OCI-LY3 (cell line): ENCODE data around the gene CAMTA1.

ENCODE experiments used
- H2AFZ ChIP-seq: fragments of 200-600, 300-600 bp; shearing (Covaris generic); 2 replicates; pipeline ENCODE4 v1.6.0; 2014; ENCODE audit warnings: antibody characterized with exemption, low read depth, low read length
- H3K27ac ChIP-seq: fragments of 200-600, 300-600 bp; sonication (generic); 2 replicates; pipeline ENCODE4 v1.5.1; 2014; ENCODE audit warnings: mild to moderate bottlenecking, low read length, moderate library complexity, mixed read lengths
- H3K27me3 ChIP-seq: fragments of 200-600, 300-600 bp; sonication (generic); 2 replicates; pipeline ENCODE4 v1.6.1; 2014; ENCODE audit warnings: low read depth, low read length, mixed read lengths
- H3K36me3 ChIP-seq: fragments of 200-600, 300-600 bp; sonication (generic); replicated peaks from 2 replicates; pipeline ENCODE3; 2014; ENCODE audit warnings: low read depth, low read length, mixed read lengths
- H3K4me1 ChIP-seq: fragments of 300-600, 200-600 bp; sonication (generic); 2 replicates; pipeline ENCODE4 v1.6.1; 2014; ENCODE audit warnings: low read length, mixed read lengths
- H3K4me2 ChIP-seq: fragments of 200-600, 300-600 bp; sonication (generic); 2 replicates; pipeline ENCODE4 v1.6.1; 2014; ENCODE audit warnings: low read length, mixed read lengths
- H3K4me3 ChIP-seq: fragments of 300-600, 200-600 bp; sonication (generic); 2 replicates; pipeline ENCODE4 v1.5.1; 2014; ENCODE audit warnings: antibody characterized with exemption, mild to moderate bottlenecking, low read length, moderate library complexity
- H3K79me2 ChIP-seq: fragments of 300-600, 200-600 bp; shearing (Covaris generic); 2 replicates; pipeline ENCODE4 v1.6.1; 2014; ENCODE audit warnings: mild to moderate bottlenecking, low read length, mixed read lengths
- H3K9ac ChIP-seq: fragments of 300-600, 200-600 bp; shearing (Covaris generic); 2 replicates; pipeline ENCODE4 v1.6.0; 2014; ENCODE audit warnings: mild to moderate bottlenecking, low read length, moderate library complexity
- H3K9me3 ChIP-seq: fragments of 200-600, 300-600 bp; shearing (Covaris generic); 2 replicates; pipeline ENCODE4 v1.6.1; 2014; ENCODE audit warnings: low read length, mixed read lengths; ENCODE audit not compliant: insufficient read depth
- H4K20me1 ChIP-seq: fragments of 200-600, 300-600 bp; sonication (generic); 2 replicates; pipeline ENCODE4 v1.6.1; 2016; ENCODE audit warnings: low read length, mixed read lengths; ENCODE audit not compliant: insufficient read depth
- EZH2phosphoT487 ChIP-seq: fragments of 200-600 bp; shearing (Covaris generic); IDR thresholded peaks from 2 replicates; pipeline ENCODE4 v1.6.1; 2018; ENCODE audit warnings: antibody characterized with exemption, mixed run types, low read depth
- TF ChIP-seq, protein P1 (sequence below): fragments of 200-600, 300-600 bp; sonication (generic); IDR thresholded peaks from 2 replicates; pipeline ENCODE4 v1.5.1; 2014; ENCODE audit warnings: antibody characterized with exemption, low read length, low read depth

Gene CAMTA1

DNA sequence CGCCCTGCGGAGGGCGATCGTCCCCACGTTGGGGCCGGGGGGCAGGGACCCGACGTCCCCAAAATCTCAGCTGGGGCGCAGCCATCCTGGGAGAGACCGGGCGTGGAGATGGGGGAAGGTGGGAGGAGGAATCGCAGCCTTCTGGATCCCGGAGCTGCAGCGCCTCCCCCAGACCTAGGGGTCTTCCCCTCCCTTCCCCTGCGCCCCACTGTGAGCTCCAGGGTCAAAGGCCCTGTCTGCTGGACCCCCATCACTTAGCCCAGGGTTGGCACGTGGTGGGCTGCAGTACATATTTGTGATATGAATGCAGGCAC lies 895.7 kb downstream of the CAMTA1 start:
- Histone ChIP-seq H3K4me1 (no peaks in the 10 kb centered on the region), H3K9ac (no peak overlapping the region), H3K36me3 (no peaks in the 10 kb centered on the region), H3K79me2 (no peaks in the 10 kb centered on the region), H3K4me2 (no peak overlapping the region), H3K4me3 (no peak overlapping the region), H2AFZ (no peak overlapping the region), H3K27me3 (no peaks in the 10 kb centered on the region), H3K27ac (no peak overlapping the region), H4K20me1 (no peaks in the 10 kb centered on the region), H3K9me3 (no peaks in the 10 kb centered on the region)
- no peak for TF ChIP-seq EZH2phosphoT487
- TF ChIP-seq, protein P1, sequence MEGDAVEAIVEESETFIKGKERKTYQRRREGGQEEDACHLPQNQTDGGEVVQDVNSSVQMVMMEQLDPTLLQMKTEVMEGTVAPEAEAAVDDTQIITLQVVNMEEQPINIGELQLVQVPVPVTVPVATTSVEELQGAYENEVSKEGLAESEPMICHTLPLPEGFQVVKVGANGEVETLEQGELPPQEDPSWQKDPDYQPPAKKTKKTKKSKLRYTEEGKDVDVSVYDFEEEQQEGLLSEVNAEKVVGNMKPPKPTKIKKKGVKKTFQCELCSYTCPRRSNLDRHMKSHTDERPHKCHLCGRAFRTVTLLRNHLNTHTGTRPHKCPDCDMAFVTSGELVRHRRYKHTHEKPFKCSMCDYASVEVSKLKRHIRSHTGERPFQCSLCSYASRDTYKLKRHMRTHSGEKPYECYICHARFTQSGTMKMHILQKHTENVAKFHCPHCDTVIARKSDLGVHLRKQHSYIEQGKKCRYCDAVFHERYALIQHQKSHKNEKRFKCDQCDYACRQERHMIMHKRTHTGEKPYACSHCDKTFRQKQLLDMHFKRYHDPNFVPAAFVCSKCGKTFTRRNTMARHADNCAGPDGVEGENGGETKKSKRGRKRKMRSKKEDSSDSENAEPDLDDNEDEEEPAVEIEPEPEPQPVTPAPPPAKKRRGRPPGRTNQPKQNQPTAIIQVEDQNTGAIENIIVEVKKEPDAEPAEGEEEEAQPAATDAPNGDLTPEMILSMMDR = no peak

- Histone ChIP-seq H3K27ac (no peak overlapping the region), H3K79me2 (no peaks in the 10 kb centered on the region), H4K20me1 (no peaks in the 10 kb centered on the region), H3K9ac (no peak overlapping the region), H3K4me2 (no peak overlapping the region), H2AFZ (no peak overlapping the region), H3K36me3 (no peaks in the 10 kb centered on the region), H3K9me3 (no peaks in the 10 kb centered on the region), H3K4me3 (no peak overlapping the region), H3K4me1 (no peaks in the 10 kb centered on the region), H3K27me3 (no peaks in the 10 kb centered on the region)
- TF ChIP-seq, protein P1 = no peak
- no peak for TF ChIP-seq EZH2phosphoT487
These were observed 896.1 kb downstream of the CAMTA1 start for GRCh38 chr1:7681401-7681800.

DNA sequence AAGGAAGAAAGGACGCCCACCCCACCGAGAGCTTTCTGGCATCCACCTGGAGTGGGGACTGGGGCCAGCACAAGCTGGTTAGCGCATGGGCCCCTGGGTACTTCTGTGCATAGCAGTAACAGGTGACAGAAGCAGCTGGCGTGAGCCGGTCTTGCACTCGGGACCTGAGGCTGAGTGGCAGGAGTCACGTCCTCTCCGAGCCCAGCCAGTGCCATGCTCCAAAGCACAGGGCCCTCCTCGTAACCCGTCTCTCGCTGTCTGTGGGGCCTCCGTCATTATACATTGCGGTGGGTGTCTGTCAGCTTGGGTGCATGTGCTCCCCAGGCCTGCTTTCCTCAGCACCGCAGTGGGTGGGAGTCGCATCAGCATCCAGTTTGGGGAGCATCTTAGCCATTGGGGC lies 898.3 kb downstream of the CAMTA1 start:
- Histone ChIP-seq H3K9ac (no peak overlapping the region), H3K27me3 (no peaks in the 10 kb centered on the region), H3K9me3 (no peaks in the 10 kb centered on the region), H3K4me3 (no peak overlapping the region), H3K4me1 (no peaks in the 10 kb centered on the region), H3K4me2 (no peak overlapping the region), H3K36me3 (no peaks in the 10 kb centered on the region), H4K20me1 (no peaks in the 10 kb centered on the region), H3K79me2 (no peaks in the 10 kb centered on the region), H3K27ac (no peak overlapping the region), H2AFZ (no peak overlapping the region)
- no peak for TF ChIP-seq EZH2phosphoT487
- TF ChIP-seq, protein P1 = no peak

- no peaks in the 10 kb centered on the region for H3K27me3 ChIP-seq
- no peaks in the 10 kb centered on the region for H3K36me3 ChIP-seq
- H4K20me1 ChIP-seq = no peaks in the 10 kb centered on the region
- H3K9me3 ChIP-seq = no peaks in the 10 kb centered on the region
- H3K4me3 ChIP-seq = no peak overlapping the region
- no peak overlapping the region for H3K9ac ChIP-seq
- H3K79me2 ChIP-seq = no peaks in the 10 kb centered on the region
- no peaks in the 10 kb centered on the region for H3K4me1 ChIP-seq
- no peak for TF ChIP-seq EZH2phosphoT487
- TF ChIP-seq, protein P1 = no peak
- no peak overlapping the region for H3K4me2 ChIP-seq
- H2AFZ ChIP-seq = no peak overlapping the region
- no peak overlapping the region for H3K27ac ChIP-seq
These were observed 898.9 kb downstream of the CAMTA1 start for GRCh38 chr1:7684132-7684531.
